Spleen (tissue), 7 donors: ENCODE results near the gene CFAP20DC.

Experiments used
- POLR2A ChIP-seq, 3 donors: fragments of 450-650 bp; IDR thresholded peaks; one replicate each; pipeline ENCODE4 v1.5.1; 2017; ENCODE audit warnings: antibody characterized with exemption in 3 of 3, mild to moderate bottlenecking in 1 of 3
- TF ChIP-seq, protein P1 (sequence below), 11 experiments: fragments of 200-600 bp in 7 of 11; fragments of 450-650 bp in 4 of 11; sonication (generic) in 4 of 11; IDR thresholded peaks in 8 of 11; conservative IDR thresholded peaks in 3 of 11; 1 replicate in 7 of 11; 2 replicates in 4 of 11; pipeline versions ENCODE4 v1.4.0 to v1.8.0; 2016 to 2021; ENCODE audit warnings: antibody characterized with exemption in 11 of 11, inconsistent platforms in 4 of 11, mild to moderate bottlenecking in 1 of 11
- donor health status: DM: no; HTN: no; CAD: no; lungs with moderate emphysema.
- donor health status: DM: no; HTN: no; CAD: no.
- donor health status: DM: no; HTN: no; CAD: no.

DNA sequence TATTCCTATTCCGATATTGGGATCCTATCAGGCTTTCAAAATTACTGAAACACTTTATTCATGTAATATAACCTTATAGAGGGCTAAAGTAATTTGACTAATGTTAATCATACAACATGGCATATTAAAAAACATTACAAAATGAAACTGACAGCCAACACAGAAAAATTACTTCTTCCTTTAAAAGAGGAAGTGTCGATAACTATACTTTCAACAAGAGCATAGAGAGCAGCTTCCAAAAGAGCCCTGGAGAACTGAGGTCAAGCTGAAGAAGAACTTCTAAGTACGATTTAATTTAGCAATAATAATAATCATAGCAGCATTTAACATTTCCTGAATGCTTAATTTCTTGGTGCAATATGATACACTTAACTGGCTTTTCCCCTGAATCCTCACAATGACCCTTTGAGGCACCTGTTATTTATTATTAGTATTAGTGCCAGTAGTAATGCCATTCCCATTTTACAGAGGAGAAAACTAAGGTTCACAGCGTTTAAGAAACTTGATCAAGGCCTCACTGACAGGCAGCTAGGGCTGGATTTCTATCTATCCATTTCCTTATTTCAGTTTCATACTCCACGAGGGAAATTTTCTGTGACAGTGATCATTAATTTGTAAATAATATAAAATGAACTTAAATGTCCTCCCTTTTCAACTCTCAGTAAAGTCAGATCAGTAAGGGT, 181.6 kb downstream of the CFAP20DC start:
- no peak for TF ChIP-seq POLR2A (IDR thresholded peaks at IDR 0.05)
- TF ChIP-seq, protein P1, sequence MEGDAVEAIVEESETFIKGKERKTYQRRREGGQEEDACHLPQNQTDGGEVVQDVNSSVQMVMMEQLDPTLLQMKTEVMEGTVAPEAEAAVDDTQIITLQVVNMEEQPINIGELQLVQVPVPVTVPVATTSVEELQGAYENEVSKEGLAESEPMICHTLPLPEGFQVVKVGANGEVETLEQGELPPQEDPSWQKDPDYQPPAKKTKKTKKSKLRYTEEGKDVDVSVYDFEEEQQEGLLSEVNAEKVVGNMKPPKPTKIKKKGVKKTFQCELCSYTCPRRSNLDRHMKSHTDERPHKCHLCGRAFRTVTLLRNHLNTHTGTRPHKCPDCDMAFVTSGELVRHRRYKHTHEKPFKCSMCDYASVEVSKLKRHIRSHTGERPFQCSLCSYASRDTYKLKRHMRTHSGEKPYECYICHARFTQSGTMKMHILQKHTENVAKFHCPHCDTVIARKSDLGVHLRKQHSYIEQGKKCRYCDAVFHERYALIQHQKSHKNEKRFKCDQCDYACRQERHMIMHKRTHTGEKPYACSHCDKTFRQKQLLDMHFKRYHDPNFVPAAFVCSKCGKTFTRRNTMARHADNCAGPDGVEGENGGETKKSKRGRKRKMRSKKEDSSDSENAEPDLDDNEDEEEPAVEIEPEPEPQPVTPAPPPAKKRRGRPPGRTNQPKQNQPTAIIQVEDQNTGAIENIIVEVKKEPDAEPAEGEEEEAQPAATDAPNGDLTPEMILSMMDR (IDR thresholded peaks at IDR 0.05 in 8 of 11, conservative IDR thresholded peaks at IDR 0.05 in 3 of 11), result no peak
